SK-N-SH treated with all-trans-retinoic acid at 6 μM for 48 hours (cell line): ENCODE results near the gene VCPKMT.

Experiments
- ATAC-seq: fragments of 200-7000 bp; cut with Tn5 transposase; 3 replicates; pipeline ENCODE4 v1.9.1; 2020; ENCODE audit warnings: mild to moderate bottlenecking, moderate library complexity
- ARNTL ChIP-seq: fragments of 450-650 bp; formaldehyde crosslinking; IDR thresholded peaks from 2 replicates; pipeline ENCODE4 v1.5.0; 2020; ENCODE audit warnings: low read depth, mild to moderate bottlenecking, moderate library complexity, borderline replicate concordance
- CREB5 ChIP-seq: fragments of 250-450 bp; sonication (Bioruptor Pico); IDR thresholded peaks from 2 replicates; pipeline ENCODE4 v1.5.1; 2020; ENCODE audit warnings: low read depth, mild to moderate bottlenecking, moderate library complexity
- CSDC2 ChIP-seq: fragments of 250-450 bp; sonication (Bioruptor Pico); IDR thresholded peaks from 2 replicates; pipeline ENCODE4 v1.5.0; 2020; ENCODE audit warnings: mild to moderate bottlenecking, moderate library complexity
- CSRNP3 ChIP-seq: fragments of 250-450 bp; sonication (Bioruptor Pico); IDR thresholded peaks from 2 replicates; pipeline ENCODE4 v1.5.1; 2021; ENCODE audit warnings: mild to moderate bottlenecking, moderate library complexity
- ESRRG ChIP-seq: fragments of 250-450 bp; sonication (Bioruptor Pico); IDR thresholded peaks from 2 replicates; pipeline ENCODE4 v1.6.1; 2021; ENCODE audit warnings: mild to moderate bottlenecking
- GLIS3 ChIP-seq: fragments of 250-450 bp; sonication (Bioruptor Pico); IDR thresholded peaks from 2 replicates; pipeline ENCODE4 v1.5.0; 2020; ENCODE audit warnings: mild to moderate bottlenecking, moderate library complexity
- ISL1 ChIP-seq: fragments of 250-450 bp; sonication (Bioruptor Pico); IDR thresholded peaks from 2 replicates; pipeline ENCODE4 v2.1.2; 2022; ENCODE audit warnings: mild to moderate bottlenecking, moderate library complexity
- OSR1 ChIP-seq: fragments of 250-450 bp; sonication (Bioruptor Pico); IDR thresholded peaks from 2 replicates; pipeline ENCODE4 v1.8.0; 2022; ENCODE audit warnings: moderate library complexity, mild to moderate bottlenecking, inconsistent platforms
- POU6F1 ChIP-seq: fragments of 250-450 bp; sonication (Bioruptor Pico); IDR thresholded peaks from 2 replicates; pipeline ENCODE4 v1.8.0; 2021; ENCODE audit warnings: low read depth, mild to moderate bottlenecking, moderate library complexity, borderline replicate concordance
- SNAI2 ChIP-seq: fragments of 250-450 bp; sonication (Bioruptor Pico); IDR thresholded peaks from 2 replicates; pipeline ENCODE4 v1.5.0; 2020; ENCODE audit warnings: mild to moderate bottlenecking, moderate library complexity
- TCF4 ChIP-seq: fragments of 250-450 bp; sonication (Bioruptor Pico); IDR thresholded peaks from 2 replicates; pipeline ENCODE4 v1.8.0; 2021; ENCODE audit warnings: mild to moderate bottlenecking, moderate library complexity, borderline replicate concordance
- TOX ChIP-seq: fragments of 250-450 bp; sonication (Bioruptor Pico); IDR thresholded peaks from 2 replicates; pipeline ENCODE4 v1.8.0; 2021; ENCODE audit warnings: mild to moderate bottlenecking, moderate library complexity, borderline replicate concordance
- TSHZ2 ChIP-seq: fragments of 250-450 bp; sonication (Bioruptor Pico); IDR thresholded peaks from 2 replicates; pipeline ENCODE4 v1.5.0; 2020; ENCODE audit warnings: mild to moderate bottlenecking, moderate library complexity
- ZC3H10 ChIP-seq: fragments of 250-450 bp; sonication (Bioruptor Pico); IDR thresholded peaks from 2 replicates; pipeline ENCODE4 v1.5.1; 2021; ENCODE audit warnings: mild to moderate bottlenecking, moderate library complexity
- ZFP30 ChIP-seq: fragments of 450-650 bp; formaldehyde crosslinking; IDR thresholded peaks from 2 replicates; pipeline ENCODE4 v1.5.0; 2022; ENCODE audit warnings: mild to moderate bottlenecking, moderate library complexity
- ZNF565 ChIP-seq: fragments of 450-650 bp; formaldehyde crosslinking; conservative IDR thresholded peaks from 2 replicates; pipeline ENCODE4 v1.5.0; 2020; ENCODE audit warnings: low read depth, mild to moderate bottlenecking, moderate library complexity
- ZNF70 ChIP-seq: fragments of 450-650 bp; formaldehyde crosslinking; IDR thresholded peaks from 2 replicates; pipeline ENCODE4 v1.5.0; 2020; ENCODE audit warnings: mild to moderate bottlenecking, moderate library complexity
- ZNF8 ChIP-seq: fragments of 450-650 bp; formaldehyde crosslinking; IDR thresholded peaks from 2 replicates; pipeline ENCODE4 v1.5.0; 2020; ENCODE audit warnings: mild to moderate bottlenecking, moderate library complexity

The VCPKMT gene

GRCh38 chr14:50121486-50121885 is 5.1 kb upstream of the VCPKMT start:
- no peak for ATAC-seq
- no peak for TF ChIP-seq ARNTL (CRISPR knock-in tag)
- no peak for TF ChIP-seq SNAI2 (CRISPR knock-in tag)
- no peak for TF ChIP-seq OSR1 (CRISPR knock-in tag)
- TF ChIP-seq ZNF565 (CRISPR knock-in tag): no peak
- TF ChIP-seq POU6F1 (CRISPR knock-in tag): no peak
- TF ChIP-seq ZNF8 (CRISPR knock-in tag): no peak
- TF ChIP-seq TCF4 (CRISPR knock-in tag): no peak
- TF ChIP-seq CREB5 (CRISPR knock-in tag): no peak
- no peak for TF ChIP-seq ZC3H10 (CRISPR knock-in tag)
- no peak for TF ChIP-seq ZNF70
- no peak for TF ChIP-seq CSRNP3 (CRISPR knock-in tag)
- no peak for TF ChIP-seq ZFP30
- TF ChIP-seq ESRRG: no peak

GRCh38 chr14:50117456-50117855 is 1.1 kb upstream of the VCPKMT start:
- no peak for ATAC-seq
- TF ChIP-seq ARNTL (CRISPR knock-in tag) (no peak), TCF4 (CRISPR knock-in tag) (no peak), TOX (no peak), ZFP30 (no peak), TSHZ2 (CRISPR knock-in tag) (no peak), GLIS3 (no peak), ISL1 (no peak)

GRCh38 chr14:50116966-50117365 is 594 bp upstream of the VCPKMT start:
- no peak; the same call in 2 of the 3 replicates for ATAC-seq
- TF ChIP-seq TCF4 (CRISPR knock-in tag): no peak
- TF ChIP-seq TSHZ2 (CRISPR knock-in tag): no peak
- no peak for TF ChIP-seq ZC3H10 (CRISPR knock-in tag)
- TF ChIP-seq SNAI2 (CRISPR knock-in tag): no peak
- no peak for TF ChIP-seq CSDC2 (CRISPR knock-in tag)
- TF ChIP-seq ZNF565 (CRISPR knock-in tag): no peak
- TF ChIP-seq, all 23 proteins: peak for 0
